ENCODE results near the gene TELO2. TPM values are rescaled to one million over a fixed set of nuclear protein-coding genes. Genes with fewer than 3 reads are reported as not detected.

The TELO2 gene
- total RNA-seq, 2 donors from 2014 or later = 24.8 to 27.9 TPM

DNA sequence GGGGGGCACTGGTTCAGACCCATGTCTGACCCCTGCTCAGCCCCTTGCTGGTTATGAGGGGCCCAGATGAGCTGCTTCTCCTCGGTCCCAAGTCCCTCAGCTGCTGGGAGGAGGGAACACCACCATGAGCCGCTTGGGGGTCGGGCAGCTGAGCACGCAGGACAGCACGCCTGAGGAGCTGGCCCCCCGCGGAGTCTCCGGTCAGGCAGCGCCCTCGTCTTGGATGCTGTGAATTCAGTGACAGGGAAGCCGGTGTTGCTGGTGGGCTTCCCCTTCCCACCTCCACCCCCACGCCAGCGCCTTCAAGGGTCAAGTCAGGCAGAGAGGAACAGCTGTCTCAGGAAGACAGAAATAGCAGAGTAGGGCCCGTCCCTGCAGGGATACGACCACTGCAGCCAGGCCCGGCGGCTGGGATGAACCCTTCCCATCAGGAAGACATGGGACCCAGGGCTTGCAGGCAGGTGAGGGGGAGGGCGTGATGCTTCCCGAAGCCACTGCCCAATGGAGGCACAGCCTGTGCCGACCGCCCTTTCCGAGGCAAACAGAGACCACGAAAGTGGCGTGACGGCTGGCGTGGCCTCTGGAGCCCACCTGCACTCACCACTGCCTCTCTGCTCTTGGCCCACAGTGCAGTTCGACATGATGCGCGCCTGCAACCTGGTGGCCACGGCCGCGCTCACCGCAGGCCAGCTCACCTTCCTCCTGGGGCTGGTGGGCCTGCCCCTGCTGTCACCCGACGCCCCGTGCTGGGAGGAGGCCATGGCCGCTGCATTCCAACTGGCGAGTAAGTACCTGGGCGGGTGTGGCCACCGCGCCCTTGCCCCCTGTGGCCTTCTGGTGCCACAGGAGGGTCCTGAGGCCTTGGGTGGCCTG lies 48.4 kb downstream of the TELO2 start:
- Histone ChIP-seq H3K27ac (peak overlapping the region; percentile 22 to 95), H3K9me3 (no peaks in the 10 kb centered on the region), H3K27me3 (replicated peaks; ENCODE audit: insufficient read depth) (no peaks in the 10 kb centered on the region), H3K4me3 (no peak overlapping the region), H3K36me3 (peaks cover 35% of the 10 kb centered on the region), H3K4me1 (ENCODE audit: control insufficient read depth in 1 of 2, low read depth in 2 of 2) (peaks cover 36 to 69% of the 10 kb centered on the region in 2 donors)
- TF ChIP-seq, protein P1, sequence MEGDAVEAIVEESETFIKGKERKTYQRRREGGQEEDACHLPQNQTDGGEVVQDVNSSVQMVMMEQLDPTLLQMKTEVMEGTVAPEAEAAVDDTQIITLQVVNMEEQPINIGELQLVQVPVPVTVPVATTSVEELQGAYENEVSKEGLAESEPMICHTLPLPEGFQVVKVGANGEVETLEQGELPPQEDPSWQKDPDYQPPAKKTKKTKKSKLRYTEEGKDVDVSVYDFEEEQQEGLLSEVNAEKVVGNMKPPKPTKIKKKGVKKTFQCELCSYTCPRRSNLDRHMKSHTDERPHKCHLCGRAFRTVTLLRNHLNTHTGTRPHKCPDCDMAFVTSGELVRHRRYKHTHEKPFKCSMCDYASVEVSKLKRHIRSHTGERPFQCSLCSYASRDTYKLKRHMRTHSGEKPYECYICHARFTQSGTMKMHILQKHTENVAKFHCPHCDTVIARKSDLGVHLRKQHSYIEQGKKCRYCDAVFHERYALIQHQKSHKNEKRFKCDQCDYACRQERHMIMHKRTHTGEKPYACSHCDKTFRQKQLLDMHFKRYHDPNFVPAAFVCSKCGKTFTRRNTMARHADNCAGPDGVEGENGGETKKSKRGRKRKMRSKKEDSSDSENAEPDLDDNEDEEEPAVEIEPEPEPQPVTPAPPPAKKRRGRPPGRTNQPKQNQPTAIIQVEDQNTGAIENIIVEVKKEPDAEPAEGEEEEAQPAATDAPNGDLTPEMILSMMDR (IDR thresholded peaks at IDR 0.05) = no peak
- no peak for ATAC-seq (ENCODE audit: insufficient number of reproducible peaks, low FRiP score, low read depth)
- DNase-seq (ENCODE audit: low spot score) = no peak

GRCh38 chr16:1542166-1542500 lies 49.0 kb downstream of the TELO2 start:
- ATAC-seq (ENCODE audit: insufficient number of reproducible peaks, low FRiP score, low read depth) (no peak), DNase-seq (ENCODE audit: low spot score) (no peak)
- TF ChIP-seq, protein P1 (IDR thresholded peaks at IDR 0.05) = no peak
- H3K36me3 ChIP-seq = peaks cover 30% of the 10 kb centered on the region
- no peak overlapping the region for H3K4me3 ChIP-seq
- peak overlapping the region; percentile 22 to 95 for H3K27ac ChIP-seq
- H3K9me3 ChIP-seq = no peaks in the 10 kb centered on the region
- H3K27me3 ChIP-seq (replicated peaks; ENCODE audit: insufficient read depth) = no peaks in the 10 kb centered on the region
- peaks cover 41 to 69% of the 10 kb centered on the region in 2 donors for H3K4me1 ChIP-seq (ENCODE audit: control insufficient read depth in 1 of 2, low read depth in 2 of 2)

- TF ChIP-seq, protein P1 (IDR thresholded peaks at IDR 0.05) = no peak
- Histone ChIP-seq H3K9me3 (no peaks in the 10 kb centered on the region), H3K4me1 (ENCODE audit: control insufficient read depth in 1 of 2, low read depth in 2 of 2) (peaks cover 43 to 69% of the 10 kb centered on the region in 2 donors), H3K27ac (peak overlapping the region; percentile 67 to 95), H3K4me3 (no peak overlapping the region), H3K36me3 (peaks cover 27% of the 10 kb centered on the region), H3K27me3 (replicated peaks; ENCODE audit: insufficient read depth) (no peaks in the 10 kb centered on the region)
- DNase-seq (ENCODE audit: low spot score) = no peak
- ATAC-seq (ENCODE audit: insufficient number of reproducible peaks, low FRiP score, low read depth) = no peak
Observed at GRCh38 chr16:1542533-1542932, 49.4 kb downstream of the TELO2 start.

- H3K36me3 ChIP-seq = peaks cover 20% of the 10 kb centered on the region
- TF ChIP-seq, protein P1 (IDR thresholded peaks at IDR 0.05) = no peak
- H3K27me3 ChIP-seq (replicated peaks; ENCODE audit: insufficient read depth) = no peaks in the 10 kb centered on the region
- H3K4me3 ChIP-seq = peak overlapping the region; percentile 40
- peaks cover 50 to 69% of the 10 kb centered on the region in 2 donors for H3K4me1 ChIP-seq (ENCODE audit: control insufficient read depth in 1 of 2, low read depth in 2 of 2)
- ATAC-seq (ENCODE audit: insufficient number of reproducible peaks, low FRiP score, low read depth) (peak; percentile 59), DNase-seq (ENCODE audit: low spot score) (peak; percentile 44)
- H3K9me3 ChIP-seq = no peaks in the 10 kb centered on the region
- peak overlapping the region; percentile 67 to 95 for H3K27ac ChIP-seq
Observed at GRCh38 chr16:1543085-1543896, 50.1 kb downstream of the TELO2 start.

Data from thoracic aorta (tissue), 2 donors.